Measurements from ENCODE around the gene HSPA12A. TPM values are rescaled to one million over a fixed set of nuclear protein-coding genes. Genes with fewer than 3 reads are reported as not detected.

Gene HSPA12A
- total RNA-seq, 1 donor from 2014 or later: 16.5 TPM

DNA sequence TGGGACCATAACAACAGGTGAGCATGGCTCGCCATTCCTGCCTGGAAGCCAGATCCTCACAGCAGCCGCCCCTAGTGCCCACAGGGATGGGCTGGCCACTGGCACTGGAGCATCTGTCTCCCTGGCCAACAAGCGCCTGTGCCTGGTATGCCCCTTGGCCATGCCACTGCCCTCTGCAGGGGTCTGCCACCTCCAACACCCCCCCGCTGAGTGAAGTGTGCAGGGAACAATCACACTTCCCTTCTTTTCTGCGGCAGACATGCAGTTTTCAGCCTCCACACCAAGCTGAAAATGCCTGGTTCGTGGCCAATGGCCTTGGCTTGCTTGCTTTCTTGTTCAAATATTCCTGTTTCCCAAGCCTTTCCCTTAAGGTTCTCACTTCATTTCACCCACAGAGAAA, 50.7 kb downstream of the HSPA12A start:
- no peak for DNase-seq (ENCODE audit: low spot score)

DNA sequence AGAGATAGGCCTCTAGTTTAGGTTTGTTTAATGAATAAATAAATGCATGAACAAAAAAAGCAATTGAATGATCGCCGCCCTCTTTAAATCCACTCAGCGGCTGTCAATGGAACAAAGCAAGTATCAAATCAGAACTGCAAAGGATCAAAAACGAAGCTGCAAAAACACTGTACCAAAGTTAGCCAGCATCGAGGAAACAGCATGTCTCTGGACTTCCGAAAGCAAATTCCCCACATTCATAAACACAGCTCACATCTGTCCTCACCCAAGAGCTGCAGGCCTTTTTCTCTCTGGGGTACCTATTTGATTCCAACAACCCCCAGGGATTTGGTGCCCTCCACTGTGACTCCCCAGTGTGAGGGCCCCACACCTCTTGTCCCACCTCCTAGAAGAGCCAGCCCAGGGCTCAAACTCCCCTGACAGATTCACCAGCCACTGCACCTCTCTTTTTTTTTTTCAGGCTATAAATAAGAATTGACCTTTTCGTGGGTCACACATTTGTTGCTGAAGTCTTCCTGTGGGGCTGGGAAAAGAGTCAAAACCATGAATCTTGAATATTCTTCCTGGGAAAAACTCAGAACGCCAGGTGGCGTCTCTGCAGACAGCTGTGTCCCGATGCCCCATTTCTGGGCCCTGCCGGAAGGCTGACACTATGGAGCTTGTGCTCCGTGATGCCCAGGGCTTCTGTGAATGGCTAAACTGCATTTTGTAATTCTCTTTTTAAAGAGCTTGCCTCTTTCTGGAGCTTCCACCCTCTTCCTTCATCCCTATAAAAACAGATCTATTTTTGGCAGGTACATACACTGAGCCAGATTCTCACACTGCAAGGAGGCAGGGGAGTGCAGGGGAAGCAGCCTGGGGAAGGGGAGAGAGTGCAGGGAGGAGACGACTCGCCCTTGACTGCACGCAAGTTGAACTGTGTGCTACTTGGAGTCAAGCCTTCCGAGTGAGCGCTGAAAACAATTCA, 51.7 kb downstream of the HSPA12A start:
- DNase-seq (ENCODE audit: low spot score): peak; percentile 18

DNA sequence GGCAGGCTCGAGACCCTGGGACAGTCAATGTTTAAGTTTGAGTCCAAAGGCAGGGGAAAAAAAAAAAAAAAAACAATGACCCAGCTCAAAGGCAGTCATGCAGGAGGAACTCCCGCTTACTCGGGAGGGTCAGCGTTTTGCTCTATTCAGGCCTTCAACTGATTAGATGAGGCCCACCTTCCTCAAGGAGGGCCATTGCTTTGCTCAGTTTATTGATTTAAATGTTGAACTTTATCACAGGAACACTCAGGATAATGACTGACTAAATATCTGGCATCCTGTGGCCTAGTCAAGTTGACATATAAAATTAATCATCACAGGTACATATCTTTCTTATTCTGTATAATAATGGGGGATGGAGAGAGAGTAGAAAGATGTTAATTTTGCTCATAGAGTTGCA, 52.6 kb downstream of the HSPA12A start:
- no peak for DNase-seq (ENCODE audit: low spot score)

DNA sequence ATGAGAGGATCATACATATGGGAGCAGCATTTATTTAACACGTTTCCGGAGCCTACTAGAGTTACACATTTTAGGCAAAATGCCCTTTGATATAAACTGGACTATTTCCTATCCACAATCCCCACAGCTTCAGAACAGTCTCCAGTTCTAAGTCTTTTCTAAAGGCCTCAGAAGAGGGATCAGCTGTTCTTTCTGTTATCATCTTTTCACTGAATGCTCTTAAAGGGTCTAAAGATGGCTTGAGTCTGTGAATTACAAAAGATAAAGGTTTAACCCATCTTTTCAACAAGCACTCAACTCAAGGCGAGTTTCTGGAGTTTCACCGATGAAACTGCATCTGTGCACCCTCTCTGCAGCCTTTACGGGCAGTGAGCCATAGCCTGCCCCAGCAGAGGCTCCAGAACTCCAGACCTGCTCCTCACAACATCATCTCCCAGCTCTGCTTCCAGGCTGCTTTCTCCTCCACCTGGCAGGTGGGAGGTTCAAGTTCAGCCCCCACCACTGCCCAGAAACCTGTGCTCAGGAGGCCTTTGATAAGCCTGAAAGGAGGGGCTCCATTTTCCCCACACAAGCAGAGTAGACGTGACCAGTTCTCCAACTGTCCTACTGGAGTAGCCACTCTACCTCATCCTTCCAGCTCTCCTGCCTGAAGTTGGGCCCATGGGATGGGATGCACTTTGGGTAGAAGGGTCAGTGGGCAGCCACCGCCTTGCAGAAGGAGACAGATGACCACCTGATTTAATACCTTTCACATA, 53.4 kb downstream of the HSPA12A start:
- no peak for DNase-seq (ENCODE audit: low spot score)

DNA sequence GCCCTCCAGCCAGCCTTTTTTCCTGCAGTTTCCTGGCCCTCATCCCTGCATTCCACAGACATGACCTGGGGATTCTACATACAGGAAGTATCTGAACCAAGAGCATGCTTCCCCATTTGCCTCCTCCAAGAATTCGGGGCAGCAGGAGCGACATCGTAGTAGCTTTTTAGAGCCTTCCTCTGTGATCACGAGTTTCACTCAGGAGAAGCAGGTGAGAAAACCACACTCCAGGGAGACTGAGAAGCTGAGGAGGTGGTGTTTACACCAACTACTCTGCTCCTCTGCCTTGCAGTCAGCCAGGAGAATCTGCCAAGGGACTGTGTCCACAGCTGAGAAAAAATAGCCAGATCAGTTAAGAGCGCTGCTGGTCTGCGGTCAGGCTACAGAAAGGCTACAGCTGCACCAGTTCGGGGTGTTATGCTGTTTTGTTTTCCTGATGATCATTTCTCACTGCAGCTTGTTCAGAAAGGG, 54.1 kb downstream of the HSPA12A start:
- peak; percentile 25 for DNase-seq (ENCODE audit: low spot score)

DNA sequence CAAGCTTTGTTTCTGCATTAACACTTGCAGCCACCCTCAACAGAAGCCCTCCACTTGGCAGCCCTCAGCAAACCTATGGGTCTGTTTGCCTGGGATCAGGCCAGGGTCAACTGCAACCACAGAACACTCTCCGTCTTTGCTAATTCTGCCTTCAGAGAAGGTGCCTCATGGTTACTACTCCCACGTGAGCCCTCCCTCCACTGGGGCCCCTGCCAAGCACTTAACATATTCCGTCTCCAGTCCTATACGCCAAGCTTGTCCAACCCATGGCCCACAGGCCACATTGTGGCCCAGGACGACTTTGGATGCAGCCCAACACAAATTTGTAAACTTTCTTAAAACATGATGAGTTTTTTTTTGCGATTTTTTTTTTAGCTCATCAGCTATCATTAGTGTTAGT, 54.7 kb downstream of the HSPA12A start:
- DNase-seq (ENCODE audit: low spot score): no peak

DNA sequence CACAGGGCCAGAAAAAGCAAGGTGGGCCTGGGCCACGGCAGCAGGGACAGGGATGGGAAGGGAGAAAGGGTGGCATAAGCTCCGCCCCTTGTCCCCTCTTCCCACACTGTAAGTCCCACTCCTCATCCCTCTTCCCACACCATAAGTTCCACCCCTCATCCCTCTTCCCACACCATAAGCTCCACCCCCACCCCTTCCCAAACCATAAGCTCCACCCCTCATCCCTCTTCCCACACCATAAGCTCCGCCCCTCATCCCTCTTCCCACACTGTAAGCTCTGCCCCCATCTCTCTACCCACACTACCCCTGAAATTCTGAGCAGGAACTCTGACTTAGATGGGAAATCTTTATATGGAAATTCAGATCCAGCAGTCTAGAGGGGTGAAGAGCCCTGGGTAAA, 55.7 kb downstream of the HSPA12A start:
- no peak for DNase-seq (ENCODE audit: low spot score)

DNA sequence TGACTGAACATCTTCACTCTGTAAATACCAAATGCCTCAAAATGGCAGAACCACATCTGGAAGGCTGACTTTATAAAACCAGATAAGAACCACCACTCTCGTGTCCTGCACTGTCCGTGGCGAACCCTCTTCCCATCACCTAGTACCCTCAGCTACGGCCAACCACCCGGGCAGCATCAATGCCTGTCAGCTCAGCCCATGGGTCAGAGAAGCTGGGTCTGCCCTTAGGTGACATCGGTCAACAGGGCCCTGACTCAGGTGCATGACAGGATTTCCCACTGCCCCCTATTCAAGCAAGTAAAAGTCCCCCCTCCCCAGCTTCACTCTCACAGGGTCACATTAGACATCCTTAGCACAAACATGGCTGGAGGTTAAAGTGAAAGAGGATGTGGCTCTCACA, 56.6 kb downstream of the HSPA12A start:
- no peak for DNase-seq (ENCODE audit: low spot score)

DNA sequence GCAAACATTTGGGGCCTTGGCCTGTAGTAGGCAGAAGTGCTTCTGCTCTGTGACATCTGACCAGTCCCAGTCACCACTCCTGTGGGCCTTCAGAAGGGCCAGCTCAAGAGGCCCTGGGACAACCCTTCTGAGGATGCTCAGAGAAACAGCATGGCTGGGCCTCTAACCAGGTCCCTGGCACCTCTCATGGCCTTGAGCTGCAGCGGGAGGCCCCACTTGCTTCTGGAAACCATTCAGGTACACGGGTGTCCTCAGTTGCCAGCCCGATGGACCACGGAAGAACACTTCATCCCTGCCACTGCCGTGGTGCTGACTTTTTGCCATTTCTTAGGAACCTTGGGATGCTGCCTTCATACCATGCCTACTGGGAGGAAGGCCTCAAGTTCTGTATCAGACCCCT, 57.6 kb downstream of the HSPA12A start:
- no peak for DNase-seq (ENCODE audit: low spot score)

DNA sequence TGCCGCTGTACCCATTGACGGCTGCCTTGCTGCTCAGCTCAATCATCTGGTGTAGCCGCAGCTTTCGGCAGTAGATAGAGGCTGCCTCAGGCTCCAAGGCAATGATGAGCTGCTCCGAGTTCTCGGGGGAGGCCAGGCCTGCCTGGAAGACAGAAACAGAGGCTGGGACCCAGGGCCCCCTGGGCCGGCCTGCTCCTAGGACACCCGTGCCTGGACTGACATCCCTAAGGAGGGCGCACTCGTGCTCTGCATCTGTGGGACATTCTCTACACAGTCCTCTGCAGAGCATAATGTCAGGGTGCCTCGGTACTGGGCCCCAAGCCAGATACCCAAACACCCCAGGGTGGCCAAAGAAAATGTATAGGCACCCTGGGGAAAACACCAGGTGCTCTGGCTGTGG, 58.5 kb downstream of the HSPA12A start:
- DNase-seq (ENCODE audit: low spot score): no peak

DNA sequence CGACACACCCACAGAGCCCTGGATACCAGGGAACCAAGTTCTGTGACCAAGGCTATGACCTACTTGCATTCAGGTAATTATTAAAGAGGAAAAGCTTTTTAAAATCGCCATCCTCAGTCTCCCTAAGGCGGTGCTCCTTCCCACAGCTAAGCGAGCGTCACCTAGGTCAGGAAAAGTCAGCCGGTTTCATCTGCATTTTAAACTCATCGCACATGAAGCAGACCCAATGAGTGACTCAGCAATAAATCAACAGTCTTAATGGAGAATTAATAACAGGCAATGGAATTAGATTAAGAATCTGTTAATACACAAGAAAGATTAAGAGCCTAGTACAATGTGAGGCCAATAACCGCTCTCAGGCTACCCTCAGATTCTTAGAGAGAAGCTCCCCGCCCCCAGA, 59.2 kb downstream of the HSPA12A start:
- DNase-seq (ENCODE audit: low spot score): no peak

DNA sequence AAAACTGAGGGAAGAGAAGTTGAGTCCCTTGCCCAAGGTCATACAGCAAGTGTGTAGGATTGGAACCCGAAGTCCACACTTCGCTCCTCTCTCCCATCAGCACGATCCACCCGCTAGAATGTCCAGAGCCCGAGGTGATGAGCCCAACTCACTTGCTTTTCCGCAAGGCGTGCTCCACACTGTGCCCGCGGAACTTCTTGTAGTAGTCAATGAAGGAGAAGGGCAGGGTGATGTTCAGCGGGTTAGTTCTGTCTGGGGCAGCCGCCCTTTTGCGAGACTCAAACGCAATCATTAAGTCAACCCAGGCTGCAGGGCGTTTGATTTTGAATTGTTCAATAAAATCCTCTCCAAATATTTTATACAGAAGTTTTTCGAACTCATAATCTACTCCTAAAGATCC, 63.0 kb downstream of the HSPA12A start:
- no peak for DNase-seq (ENCODE audit: low spot score)

DNA sequence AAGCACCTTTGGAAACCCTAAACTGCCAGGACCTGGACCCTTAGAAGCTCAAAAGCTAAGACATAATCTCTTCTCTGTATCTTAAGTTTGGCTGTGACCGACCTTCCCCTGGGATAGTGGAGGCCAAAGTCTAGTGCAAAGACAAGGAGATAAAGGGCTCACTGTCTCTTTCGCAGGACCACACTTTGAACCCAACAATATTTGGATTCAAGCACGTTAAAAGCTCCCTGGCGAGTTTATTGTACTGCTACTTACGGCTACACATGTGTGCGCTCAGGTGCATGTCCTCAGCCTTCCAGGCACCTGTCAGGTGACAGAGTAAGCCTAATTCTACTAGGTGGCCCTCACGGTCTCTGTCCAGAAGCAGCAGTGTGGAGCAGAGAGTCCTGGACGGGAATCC, 65.7 kb downstream of the HSPA12A start:
- no peak for DNase-seq (ENCODE audit: low spot score)

DNA sequence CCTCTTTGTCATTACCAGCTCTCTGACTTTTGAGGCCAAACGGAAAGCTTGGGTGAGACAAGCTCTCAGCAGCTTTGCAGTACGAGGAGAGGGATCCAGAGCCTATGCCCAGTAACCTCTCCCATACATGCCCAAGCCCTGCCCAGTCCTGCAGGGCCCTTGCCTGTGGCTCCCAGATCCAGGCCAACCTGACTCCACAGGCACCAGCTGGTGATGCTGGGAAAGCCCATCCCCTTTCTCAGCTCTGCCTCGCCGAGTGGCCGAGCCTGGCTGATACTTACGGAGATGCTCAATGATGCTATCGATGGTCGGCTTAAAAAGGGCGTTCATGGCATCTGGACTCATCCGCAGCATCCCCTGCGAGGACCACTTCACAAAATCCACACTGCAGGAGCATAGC, 66.2 kb downstream of the HSPA12A start:
- no peak for DNase-seq (ENCODE audit: low spot score)

DNA sequence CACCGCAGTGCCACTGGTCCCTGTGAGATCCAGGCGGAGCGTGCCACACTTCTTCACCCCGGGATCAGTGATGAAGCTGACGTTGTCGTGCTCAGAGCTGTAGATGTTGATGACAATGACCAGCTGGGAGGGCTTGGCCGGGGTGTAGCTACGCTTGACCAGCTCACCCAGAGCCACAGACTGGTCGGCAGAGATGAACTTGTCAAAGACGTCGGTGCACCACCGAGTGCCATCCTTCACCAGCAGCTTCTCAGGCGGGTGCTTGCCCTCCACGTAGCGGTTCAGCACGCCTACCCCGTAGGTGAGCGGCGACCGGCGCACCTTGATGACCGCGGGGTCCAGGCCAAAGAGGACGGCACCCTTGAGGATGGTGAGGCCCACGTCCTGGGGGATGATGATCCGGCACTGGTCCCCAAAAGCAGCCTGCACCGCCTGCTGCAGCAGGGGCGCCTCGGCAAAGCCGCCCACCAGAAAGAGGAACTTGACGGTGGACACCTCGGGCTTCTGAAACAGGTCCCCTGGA, 67.4 kb downstream of the HSPA12A start:
- no peak for DNase-seq (ENCODE audit: low spot score)

DNA sequence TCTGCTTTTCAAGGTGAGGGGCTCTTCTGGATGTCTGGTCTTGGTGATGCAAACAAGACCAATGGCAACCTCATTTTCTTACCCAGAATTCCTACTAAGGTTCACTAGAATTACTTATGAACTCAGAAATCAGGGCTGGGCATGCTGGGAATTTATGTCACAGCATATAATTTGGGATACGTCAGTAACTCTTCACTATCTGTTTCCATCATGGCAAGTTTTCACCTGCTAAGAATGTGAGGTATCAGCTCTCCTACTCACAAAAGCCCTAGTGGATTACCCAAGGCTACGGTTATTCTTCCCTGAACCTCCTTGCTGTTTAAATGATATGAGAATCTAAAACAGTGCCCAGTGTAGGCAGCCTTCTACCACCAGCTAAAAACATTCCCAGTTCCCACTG, 68.5 kb downstream of the HSPA12A start:
- no peak for DNase-seq (ENCODE audit: low spot score)

DNA sequence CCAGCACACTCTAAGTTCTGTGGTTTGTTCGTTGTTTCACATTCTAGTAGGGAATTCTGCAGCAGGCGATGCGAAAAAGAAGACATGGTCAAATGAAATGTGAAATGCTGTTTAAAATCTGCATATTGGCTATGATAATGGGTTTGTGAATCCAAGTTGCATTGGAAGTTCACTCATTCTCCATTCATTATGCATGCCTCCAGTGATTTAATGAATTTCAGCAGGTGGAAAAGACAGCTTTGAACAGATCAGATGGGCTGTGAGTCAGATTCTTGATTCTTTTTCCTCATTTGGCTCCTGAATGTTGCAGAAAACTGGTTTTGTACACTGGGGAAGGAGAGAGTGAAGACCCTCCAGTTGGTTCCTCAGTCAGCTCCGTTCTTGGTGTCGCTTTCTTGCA, 69.5 kb downstream of the HSPA12A start:
- no peak for DNase-seq (ENCODE audit: low spot score)

DNA sequence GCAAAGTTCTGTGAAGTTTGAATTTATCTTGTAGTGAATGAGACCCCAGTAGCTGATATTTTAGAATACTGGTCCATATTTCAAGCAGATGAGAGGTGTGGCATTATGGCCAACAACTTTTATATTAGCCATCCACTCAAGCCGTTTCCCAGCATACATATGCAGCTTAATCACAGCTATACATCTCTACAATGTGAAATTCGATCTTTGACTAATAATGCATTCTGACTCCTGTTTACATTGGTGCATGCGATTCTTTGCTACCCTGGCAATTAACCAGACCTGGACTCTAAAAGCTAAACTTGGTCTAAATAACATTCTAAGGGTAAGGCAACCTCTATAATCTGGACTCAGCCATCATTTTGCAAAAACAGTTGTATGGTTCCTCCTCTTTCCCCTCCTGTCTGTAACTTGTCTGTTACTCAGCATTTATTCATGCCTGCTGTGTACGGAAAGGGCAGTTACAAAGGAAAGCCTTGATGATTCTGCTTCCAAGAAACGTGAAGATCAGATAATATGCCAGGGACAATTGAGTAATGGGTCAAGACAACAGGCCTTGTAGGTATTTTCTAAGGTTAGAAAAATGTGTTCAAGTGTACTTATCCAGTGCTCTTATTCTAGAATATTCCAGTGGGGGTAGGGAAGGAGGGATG, 71.0 kb downstream of the HSPA12A start:
- DNase-seq (ENCODE audit: low spot score): no peak

DNA sequence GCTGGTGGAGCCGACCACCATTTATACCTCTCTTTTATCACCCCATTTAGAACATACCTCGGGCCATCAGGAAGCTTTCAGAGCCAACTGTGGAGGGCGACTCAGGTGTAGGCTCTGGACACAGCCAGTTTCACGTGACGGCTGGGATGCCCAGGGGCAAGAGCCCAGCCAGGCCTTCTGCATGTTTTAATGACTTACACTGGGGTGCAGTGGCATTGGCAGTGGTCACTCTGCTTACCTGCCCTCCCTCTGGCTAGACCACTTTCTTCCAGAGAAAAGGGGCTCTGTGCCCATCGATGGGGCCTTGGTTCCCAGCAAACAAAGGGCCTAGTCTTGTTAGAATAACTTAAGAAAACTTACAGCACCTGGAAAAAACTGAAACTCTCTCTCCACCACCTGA, 71.7 kb downstream of the HSPA12A start:
- DNase-seq (ENCODE audit: low spot score): no peak

DNA sequence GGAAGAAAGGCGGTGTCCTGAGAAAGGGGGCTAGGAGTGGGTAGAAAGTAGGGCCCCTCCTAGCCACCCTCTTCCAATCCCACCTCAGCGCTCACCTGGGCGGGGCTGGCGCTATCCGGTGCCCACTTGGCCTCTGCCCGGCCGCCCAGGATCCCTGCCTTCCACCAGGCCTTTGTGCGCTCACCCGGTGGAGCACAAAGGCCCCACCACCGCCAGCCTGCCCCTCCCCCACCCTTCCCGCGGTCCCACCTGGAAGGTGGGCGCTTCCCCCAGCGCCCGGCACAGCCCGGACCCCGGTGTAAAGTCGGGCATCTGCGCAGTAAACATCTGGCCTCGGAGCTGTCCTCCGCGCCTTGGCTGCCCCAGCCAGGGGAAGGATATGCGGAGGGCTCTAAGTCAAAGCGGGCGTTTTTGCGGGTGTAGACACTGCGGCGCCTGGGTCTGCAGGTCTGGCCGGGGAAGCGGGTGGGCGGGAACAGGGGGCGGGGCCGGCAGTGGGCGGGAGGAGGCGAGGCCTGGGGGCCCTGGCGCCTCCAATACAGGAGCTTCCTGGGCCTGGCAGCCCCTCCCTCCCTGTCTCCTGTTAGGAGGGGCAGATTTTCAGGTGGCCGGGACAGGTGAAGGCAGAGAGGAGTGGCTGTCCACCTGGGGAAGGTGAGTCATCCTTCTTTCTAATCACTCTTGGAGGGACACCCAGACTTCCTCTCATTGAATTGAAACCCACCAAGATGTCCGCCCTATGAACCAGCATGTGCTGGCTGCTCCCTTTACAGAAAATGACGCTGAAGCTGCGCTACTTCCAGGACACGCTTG, 72.3 kb downstream of the HSPA12A start:
- DNase-seq (ENCODE audit: low spot score): no peak

DNA sequence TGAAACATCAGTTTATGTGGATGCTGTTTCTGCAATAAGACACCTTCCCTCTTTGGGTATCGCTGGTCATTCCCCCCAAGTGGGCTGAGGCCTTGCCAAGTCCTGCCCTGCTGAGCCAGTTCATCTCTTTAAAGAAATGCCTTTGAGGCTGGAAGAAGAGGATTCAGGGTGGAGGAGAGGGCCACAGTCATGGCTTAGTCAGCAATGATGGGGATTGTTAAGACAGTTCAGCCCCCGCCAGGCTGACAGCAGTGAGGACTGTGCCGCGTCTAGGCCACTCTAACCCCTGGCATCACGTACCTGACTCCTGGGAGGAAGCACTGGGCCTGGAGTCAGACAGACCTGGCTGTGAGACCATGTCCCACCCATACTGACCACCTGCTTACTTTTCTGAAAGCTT, 73.3 kb downstream of the HSPA12A start:
- DNase-seq (ENCODE audit: low spot score): no peak
